Transverse colon (tissue), 4 donors: ENCODE results near the gene GPR55. TPM values are rescaled to one million over a fixed set of nuclear protein-coding genes. Genes with fewer than 3 reads are reported as not detected.

ENCODE experiments used
- DNase-seq: peaks from one replicate; pipeline ENCODE4 v3.0.0-alpha.2; 2019
- H3K27ac ChIP-seq, 4 donors: fragments of 200-600 bp; sonication (generic); 2 replicates each; pipeline ENCODE4 v1.5.1; 2016 to 2018; ENCODE audit warnings: inconsistent platforms in 4 of 4
- H3K27me3 ChIP-seq: fragments of 200-600 bp; sonication (generic); 2 replicates; pipeline ENCODE4 v1.5.1; 2017; ENCODE audit warnings: inconsistent platforms
- H3K36me3 ChIP-seq, 4 donors: fragments of 200-600 bp; sonication (generic); 2 replicates each; pipeline ENCODE4 v1.5.1; 2017 to 2019; ENCODE audit warnings: inconsistent platforms in 4 of 4
- H3K4me1 ChIP-seq, 4 donors: fragments of 200-600 bp; sonication (generic); 2 replicates each; pipeline ENCODE4 v1.5.1; 2017 to 2020; ENCODE audit warnings: inconsistent platforms in 4 of 4
- H3K4me3 ChIP-seq, 4 donors: fragments of 200-600 bp; sonication (generic); 1 replicate in 1 of 4; 2 replicates in 3 of 4; pipeline versions ENCODE4 v1.5.1 to v1.6.1; 2017 to 2019; ENCODE audit warnings: inconsistent platforms in 4 of 4
- H3K9me3 ChIP-seq, 2 donors: fragments of 200-600 bp; sonication (generic); 2 replicates each; pipeline ENCODE4 v1.5.1; 2017 to 2019; ENCODE audit warnings: inconsistent platforms in 2 of 2
- CTCF ChIP-seq, 5 experiments: fragments of 200-600 bp in 3 of 5; fragments of 450-650 bp in 2 of 5; sonication (generic) in 3 of 5; IDR thresholded peaks; 1 replicate in 2 of 5; 2 replicates in 3 of 5; pipeline ENCODE4 v1.5.1; 2016 to 2017; ENCODE audit warnings: antibody characterized with exemption in 5 of 5, inconsistent platforms in 3 of 5, mild to moderate bottlenecking in 2 of 5, moderate library complexity in 1 of 5
- EP300 ChIP-seq: sonication (generic); formaldehyde crosslinking; IDR thresholded peaks from one replicate; pipeline ENCODE4 v1.6.1; 2017; ENCODE audit warnings: antibody characterized with exemption, low read depth
- POLR2A ChIP-seq: fragments of 450-650 bp; IDR thresholded peaks from one replicate; pipeline ENCODE4 v1.6.1; 2016; ENCODE audit warnings: antibody characterized with exemption, mild to moderate bottlenecking, moderate library complexity
- POLR2AphosphoS5 ChIP-seq, 3 donors: sonication (generic); formaldehyde crosslinking; IDR thresholded peaks; one replicate each; pipeline ENCODE4 v1.6.1; 2016; ENCODE audit warnings: antibody characterized with exemption in 3 of 3
- WGBS, 2 donors: methylation state at CpG; one replicate each; pipeline ENCODE4 v1.1.5; 2018; ENCODE audit warnings: low coverage in 1 of 2; 5-methylcytosine and 5-hydroxymethylcytosine counted together
- in situ Hi-C, 4 donors: fragments of 200-750 bp; cut with MboI; loops; one replicate each; pipeline versions ENCODE4 v1.15.0 to v1.15.1; 2017; ENCODE audit warnings: low sequenced_read_pairs in 3 of 4, low pct_ligation_motif_present in 1 of 4, low pct_unique_long_range_greater_than_20kb in 1 of 4
- intact Hi-C: fragments of 100-400 bp; cut with DNase I; formaldehyde crosslinking; loops from one replicate; pipeline ENCODE4 v1.15.1; 2023; ENCODE audit warnings: low total_unique reads
- total RNA-seq, 4 donors: library from RNA; depleted of rRNA; stranded (reverse); fragments of >200 nt; gene quantifications; one replicate each; pipeline ENCODE4 v1.1.0, GENCODE V29; 2016

The GPR55 gene
- total RNA-seq, 4 donors from 2014 or later = 0.40 to 16.1 (median 2.0) TPM

GRCh38 chr2:230961091-230961491, 36.0 kb upstream of the GPR55 start:
- intact Hi-C loops (no loop called here), in situ Hi-C loops (no loop called here)
- WGBS, 2 donors = 53 to 70% methylated on average over 2 of the region's 3 CpGs
- DNase-seq = no peak
- no peak overlapping the region for H3K4me3 ChIP-seq
- H3K9me3 ChIP-seq = no peaks in the 10 kb centered on the region
- H3K27me3 ChIP-seq = peaks cover 30% of the 10 kb centered on the region
- peak overlapping the region in 1 of 4 donors; percentile 3 for H3K27ac ChIP-seq
- H3K4me1 ChIP-seq = peaks cover 6 to 25% (median 12%) of the 10 kb centered on the region in 4 donors
- TF ChIP-seq POLR2A = no peak
- no peak for TF ChIP-seq EP300
- no peak for TF ChIP-seq CTCF (IDR thresholded peaks at IDR 0.05)
- H3K36me3 ChIP-seq = no peaks in the 10 kb centered on the region

- Histone ChIP-seq H3K36me3 (no peaks in the 10 kb centered on the region), H3K27ac (no peak overlapping the region), H3K4me3 (no peak overlapping the region), H3K9me3 (no peaks in the 10 kb centered on the region), H3K4me1 (peaks cover 6 to 25% (median 12%) of the 10 kb centered on the region in 4 donors), H3K27me3 (peaks cover 39% of the 10 kb centered on the region)
- intact Hi-C loops (no loop called here), in situ Hi-C loops (no loop called here)
- no peak for TF ChIP-seq POLR2A
- TF ChIP-seq POLR2AphosphoS5 (IDR thresholded peaks at IDR 0.05) = no peak
- TF ChIP-seq CTCF (IDR thresholded peaks at IDR 0.05) = no peak
- no peak for TF ChIP-seq EP300
- no peak for DNase-seq
- WGBS, 2 donors = 57 to 60% methylated on average over 1 of the region's 1 CpG
Measured at GRCh38 chr2:230960026-230960425, 35.0 kb upstream of the GPR55 start.

GRCh38 chr2:230958820-230959756, 34.0 kb upstream of the GPR55 start:
- Histone ChIP-seq H3K36me3 (no peaks in the 10 kb centered on the region), H3K9me3 (no peaks in the 10 kb centered on the region), H3K27ac (no peak overlapping the region), H3K27me3 (peaks cover 39% of the 10 kb centered on the region), H3K4me1 (peaks cover 6 to 25% (median 12%) of the 10 kb centered on the region in 4 donors), H3K4me3 (no peak overlapping the region)
- TF ChIP-seq EP300 (no peak), POLR2AphosphoS5 (IDR thresholded peaks at IDR 0.05) (no peak), POLR2A (no peak), CTCF (IDR thresholded peaks at IDR 0.05) (no peak)
- 63 to 75% methylated on average over 5 to 8 of the region's 8 CpGs for WGBS, 2 donors
- intact Hi-C loops (no loop called here), in situ Hi-C loops (no loop called here)
- no peak for DNase-seq

GRCh38 chr2:230957756-230958391, 32.8 kb upstream of the GPR55 start:
- peak overlapping the region in 3 of 4 donors; percentile 22 to 50 (median 24) for H3K4me3 ChIP-seq
- no peak for DNase-seq
- in situ Hi-C loops (no loop called here), intact Hi-C loops (no loop called here)
- H3K9me3 ChIP-seq = no peaks in the 10 kb centered on the region
- H3K27me3 ChIP-seq = peaks cover 39% of the 10 kb centered on the region
- H3K36me3 ChIP-seq = no peaks in the 10 kb centered on the region
- no peak overlapping the region for H3K27ac ChIP-seq
- H3K4me1 ChIP-seq = peaks cover 6 to 25% (median 12%) of the 10 kb centered on the region in 4 donors
- TF ChIP-seq EP300 (no peak), CTCF (IDR thresholded peaks at IDR 0.05) (no peak), POLR2AphosphoS5 (IDR thresholded peaks at IDR 0.05) (no peak), POLR2A (no peak)
